Caki2 (cell line): Measurements from ENCODE around the gene VRK2. TPM values are rescaled to one million over a fixed set of nuclear protein-coding genes. Genes with fewer than 3 reads are reported as not detected.
"Not testable (repeated sequence)": the region's sequence is repeated elsewhere in the genome, so short reads cannot be mapped to it uniquely, and the experiment has no call there.

Source experiments
- DNase-seq: peaks from one replicate; pipeline ENCODE4 v3.0.0-alpha.2; 2015; ENCODE audit warnings: low read depth
- in situ Hi-C: cut with HindIII; loops from 2 replicates; pipeline ENCODE4 v1.10.0; 2016; ENCODE audit warnings: low sequenced_read_pairs, low pct_unique_long_range_greater_than_20kb, mixed read lengths
- total RNA-seq: library from RNA; depleted of rRNA; stranded (reverse); fragments of >200 nt; shearing (Covaris generic); gene quantifications from 2 replicates; pipeline ENCODE4 v1.2.3, GENCODE V29; 2014; ENCODE audit warnings: low replicate concordance

Gene VRK2
- total RNA-seq, 1 experiment from 2014 or later = 35.3 TPM

GRCh38 chr2:58047961-58048360 lies 1.4 kb downstream of the VRK2 start:
- in situ Hi-C loops = no loop called here
- no peak for DNase-seq

- in situ Hi-C loops = no loop called here
- DNase-seq = no peak
Observed at GRCh38 chr2:58051445-58051844, 4.8 kb downstream of the VRK2 start.

- in situ Hi-C loops = no loop called here
- no peak for DNase-seq
Observed at GRCh38 chr2:58052978-58053377, 6.4 kb downstream of the VRK2 start.

GRCh38 chr2:58054264-58054663 lies 7.7 kb downstream of the VRK2 start:
- no peak for DNase-seq
- in situ Hi-C loops = no loop called here

- in situ Hi-C loops = no loop called here
- DNase-seq = no peak
Observed at GRCh38 chr2:58055033-58055786, 8.6 kb downstream of the VRK2 start.

- in situ Hi-C loops = no loop called here
- no peak for DNase-seq
Observed at GRCh38 chr2:58056192-58056916, 9.7 kb downstream of the VRK2 start.

- in situ Hi-C loops = no loop called here
- no peak for DNase-seq
Observed at GRCh38 chr2:58057707-58058530, 11.3 kb downstream of the VRK2 start.

- in situ Hi-C loops = no loop called here
- DNase-seq = peak; percentile 21
Observed at GRCh38 chr2:58063641-58064040, 17.0 kb downstream of the VRK2 start.

GRCh38 chr2:58064086-58064485 lies 17.5 kb downstream of the VRK2 start:
- in situ Hi-C loops = no loop called here
- no peak for DNase-seq

GRCh38 chr2:58065248-58065647 lies 18.6 kb downstream of the VRK2 start:
- no peak for DNase-seq
- in situ Hi-C loops = no loop called here

- in situ Hi-C loops = no loop called here
- DNase-seq = no peak
Observed at GRCh38 chr2:58067001-58067400, 20.4 kb downstream of the VRK2 start.

- no peak for DNase-seq
- in situ Hi-C loops = no loop called here
Observed at GRCh38 chr2:58070765-58071164, 24.2 kb downstream of the VRK2 start.

- DNase-seq = no peak
- in situ Hi-C loops = no loop called here
Observed at GRCh38 chr2:58072102-58072501, 25.5 kb downstream of the VRK2 start.

- in situ Hi-C loops = no loop called here
Observed at GRCh38 chr2:58073008-58073407, 26.4 kb downstream of the VRK2 start.

GRCh38 chr2:58073751-58074150 lies 27.1 kb downstream of the VRK2 start:
- in situ Hi-C loops = no loop called here
- no peak for DNase-seq

More at GRCh38 chr2:58073008-58073407, 26.4 kb downstream of the VRK2 start:
- no peak for DNase-seq

- in situ Hi-C loops = no loop called here
- no peak for DNase-seq
Observed at GRCh38 chr2:58081000-58081399, 34.4 kb downstream of the VRK2 start.

GRCh38 chr2:58089081-58089480 lies 42.5 kb downstream of the VRK2 start:
- no peak for DNase-seq
- in situ Hi-C loops = no loop called here

- DNase-seq, in situ Hi-C loops: not testable (repeated sequence)
Observed at GRCh38 chr2:58092772-58093171, 46.2 kb downstream of the VRK2 start.

- no peak for DNase-seq
- in situ Hi-C loops = no loop called here
Observed at GRCh38 chr2:58097025-58097424, 50.4 kb downstream of the VRK2 start.
